H9 (cell line): ENCODE data around the gene ETF1. TPM values are rescaled to one million over a fixed set of nuclear protein-coding genes. Genes with fewer than 3 reads are reported as not detected.

Experiments used
- DNase-seq: peaks from one replicate; pipeline ENCODE4 v3.0.0-alpha.2; 2017
- H2AFZ ChIP-seq: one replicate; pipeline ENCODE4 v1.6.1; 2013; ENCODE audit warnings: mild to moderate bottlenecking, low read length, control low read depth, moderate library complexity
- H2AK5ac ChIP-seq: 2 replicates; pipeline ENCODE4 v1.6.1; 2013; ENCODE audit warnings: low read length, control low read depth, mixed read lengths; ENCODE audit not compliant: insufficient read length
- H2BK120ac ChIP-seq: one replicate; pipeline ENCODE4 v1.6.1; 2013; ENCODE audit warnings: low read depth, mild to moderate bottlenecking, low read length, control low read depth, inconsistent platforms; ENCODE audit not compliant: poor library complexity, severe bottlenecking
- H2BK12ac ChIP-seq: 2 replicates; pipeline ENCODE4 v1.6.1; 2013; ENCODE audit warnings: low read length, control low read depth, mixed read lengths, low read depth; ENCODE audit not compliant: insufficient read length
- H2BK15ac ChIP-seq: 2 replicates; pipeline ENCODE4 v1.6.1; 2013; ENCODE audit warnings: low read depth, low read length, control low read depth
- H2BK20ac ChIP-seq: one replicate; pipeline ENCODE4 v1.6.1; 2013; ENCODE audit warnings: low read depth, mild to moderate bottlenecking, low read length, control low read depth, inconsistent platforms; ENCODE audit not compliant: poor library complexity, severe bottlenecking
- H2BK5ac ChIP-seq: 2 replicates; pipeline ENCODE4 v1.6.1; 2013; ENCODE audit warnings: low read length, control low read depth, mixed read lengths; ENCODE audit not compliant: insufficient read length
- H3K14ac ChIP-seq: 2 replicates; pipeline ENCODE4 v1.6.1; 2013; ENCODE audit warnings: low read length, control low read depth; ENCODE audit not compliant: insufficient read depth
- H3K18ac ChIP-seq: 2 replicates; pipeline ENCODE4 v1.6.1; 2013; ENCODE audit warnings: low read depth, mild to moderate bottlenecking, mixed read lengths, low read length, control low read depth; ENCODE audit not compliant: insufficient read length
- H3K23ac ChIP-seq: 2 replicates; pipeline ENCODE4 v1.6.1; 2013; ENCODE audit warnings: low read length, control low read depth, mixed read lengths, low read depth; ENCODE audit not compliant: insufficient read length
- H3K23me2 ChIP-seq: 2 replicates; pipeline ENCODE4 v1.6.1; 2013; ENCODE audit warnings: low read depth, mild to moderate bottlenecking, mixed read lengths, low read length, control low read depth; ENCODE audit not compliant: insufficient read length, poor library complexity, severe bottlenecking
- H3K27ac ChIP-seq: 2 replicates; pipeline ENCODE4 v1.5.1; 2013; ENCODE audit warnings: low read length, control low read depth, mixed read lengths, low read depth; ENCODE audit not compliant: insufficient read length
- H3K27me3 ChIP-seq: 2 replicates; pipeline ENCODE4 v1.6.1; 2013; ENCODE audit warnings: low read length, control low read depth, inconsistent platforms; ENCODE audit not compliant: insufficient read depth
- H3K4ac ChIP-seq: 2 replicates; pipeline ENCODE4 v1.6.1; 2013; ENCODE audit warnings: low read depth, mild to moderate bottlenecking, control low read depth, inconsistent platforms, low read length, moderate library complexity
- H3K4me1 ChIP-seq: 2 replicates; pipeline ENCODE4 v1.6.1; 2013; ENCODE audit warnings: low read length, control low read depth, inconsistent platforms; ENCODE audit not compliant: insufficient read depth
- H3K4me2 ChIP-seq: 2 replicates; pipeline ENCODE4 v1.6.1; 2013; ENCODE audit warnings: low read length, control low read depth, mixed read lengths; ENCODE audit not compliant: insufficient read length, insufficient read depth
- H3K56ac ChIP-seq: 2 replicates; pipeline ENCODE4 v1.6.1; 2013; ENCODE audit warnings: low read depth, mild to moderate bottlenecking, mixed read lengths, low read length, control low read depth; ENCODE audit not compliant: insufficient read length
- H3K79me1 ChIP-seq: 2 replicates; pipeline ENCODE4 v1.6.1; 2013; ENCODE audit warnings: low read depth, mild to moderate bottlenecking, moderate library complexity, low read length, control low read depth, inconsistent platforms; ENCODE audit not compliant: insufficient read depth, poor library complexity, severe bottlenecking
- H3K79me2 ChIP-seq: 2 replicates; pipeline ENCODE4 v1.6.1; 2013; ENCODE audit warnings: low read length, control low read depth, inconsistent platforms; ENCODE audit not compliant: insufficient read depth
- H3K9ac ChIP-seq: 2 replicates; pipeline ENCODE4 v1.6.1; 2013; ENCODE audit warnings: low read length, control low read depth, mixed read lengths; ENCODE audit not compliant: insufficient read length; ENCODE audit errors: extremely low read depth
- H3K9me3 ChIP-seq: one replicate; pipeline ENCODE4 v1.6.1; 2013; ENCODE audit warnings: low read depth, low read length, inconsistent platforms; ENCODE audit not compliant: control insufficient read depth
- H3T11ph ChIP-seq: one replicate; pipeline ENCODE4 v1.6.1; 2013; ENCODE audit warnings: mild to moderate bottlenecking, low read length, control low read depth, inconsistent platforms
- H4K20me1 ChIP-seq: one replicate; pipeline ENCODE4 v1.6.1; 2013; ENCODE audit not compliant: control insufficient read depth, insufficient read length, insufficient read depth
- H4K5ac ChIP-seq: 2 replicates; pipeline ENCODE4 v1.6.1; 2013; ENCODE audit warnings: low read depth, mild to moderate bottlenecking, mixed read lengths, low read length, control low read depth; ENCODE audit not compliant: insufficient read length
- H4K8ac ChIP-seq: replicated peaks from 2 replicates; pipeline ENCODE4 v1.6.1; 2013; ENCODE audit warnings: low read length, control low read depth, mixed read lengths, low read depth; ENCODE audit not compliant: insufficient read length
- H4K91ac ChIP-seq: 2 replicates; pipeline ENCODE4 v1.6.1; 2013; ENCODE audit warnings: low read depth, mild to moderate bottlenecking, moderate library complexity, mixed read lengths, low read length, control low read depth; ENCODE audit not compliant: insufficient read length
- H3K27ac Mint-ChIP-seq, 3 experiments: 2 replicates in 2 of 3; 3 replicates in 1 of 3; pipeline ENCODE4 v1.8.0; 2020 to 2021; ENCODE audit warnings: mixed read lengths in 3 of 3, mild to moderate bottlenecking in 1 of 3, moderate library complexity in 1 of 3
- H3K27me3 Mint-ChIP-seq: 2 replicates; pipeline ENCODE4 v1.8.0; 2021; ENCODE audit warnings: low read depth, mild to moderate bottlenecking, moderate library complexity, mixed read lengths
- H3K36me3 Mint-ChIP-seq, 3 experiments: 2 replicates in 2 of 3; 3 replicates in 1 of 3; pipeline ENCODE4 v1.8.0; 2020 to 2021; ENCODE audit warnings: low read depth in 3 of 3, mixed read lengths in 3 of 3; ENCODE audit not compliant: insufficient read depth in 1 of 3
- H3K4me1 Mint-ChIP-seq, 2 experiments: 2 replicates each; pipeline ENCODE4 v1.8.0; 2020; ENCODE audit warnings: mixed read lengths in 2 of 2
- H3K4me3 Mint-ChIP-seq, 2 experiments: 2 replicates in 1 of 2; 3 replicates in 1 of 2; pipeline ENCODE4 v1.8.0; 2020 to 2021; ENCODE audit warnings: mild to moderate bottlenecking in 2 of 2, mixed read lengths in 2 of 2, moderate library complexity in 1 of 2
- H3K9me3 Mint-ChIP-seq, 2 experiments: 2 replicates in 1 of 2; 3 replicates in 1 of 2; pipeline ENCODE4 v1.8.0; 2020; ENCODE audit warnings: mild to moderate bottlenecking in 2 of 2, mixed read lengths in 2 of 2, moderate library complexity in 1 of 2
- CTCF ChIP-seq: fragments of 200-600 bp; sonication (generic); conservative IDR thresholded peaks from 3 replicates; pipeline ENCODE4 v1.8.0; 2021; ENCODE audit warnings: antibody characterized with exemption, mild to moderate bottlenecking
- WGBS: extraction: QIAGEN DNeasy Blood & Tissue Kit; methylation state at CpG from one replicate; pipeline ENCODE4 v1.1.7; 2013; ENCODE audit warnings: missing lambda C conversion rate, low lambda C conversion rate, mixed read lengths; ENCODE audit not compliant: insufficient read length; ENCODE audit errors: extremely low coverage; 5-methylcytosine and 5-hydroxymethylcytosine counted together
- total RNA-seq: library from RNA; stranded (reverse); gene quantifications from 2 replicates; pipeline ENCODE4 v1.2.1, GENCODE V29; 2021

ETF1 gene
- total RNA-seq, 1 experiment from 2014 or later = 175 TPM

GRCh38 chr5:138588013-138588788, 45.2 kb upstream of the ETF1 start:
- Histone ChIP-seq H3K18ac (no peak overlapping the region), H3K23ac (no peak overlapping the region), H4K91ac (no peak overlapping the region), H2BK5ac (no peak overlapping the region), H2AFZ (no peak overlapping the region), H3K27me3 (no peaks in the 10 kb centered on the region), H3K4me2 (no peak overlapping the region), H3K14ac (no peak overlapping the region), H3K23me2 (no peaks in the 10 kb centered on the region), H3K4ac (no peak overlapping the region), H3K4me1 (no peaks in the 10 kb centered on the region), H4K20me1 (no peaks in the 10 kb centered on the region), H3K79me2 (no peaks in the 10 kb centered on the region), H2AK5ac (no peak overlapping the region), H3K56ac (no peak overlapping the region), H3T11ph (no peak overlapping the region), H2BK12ac (no peak overlapping the region), H3K9me3 (no peaks in the 10 kb centered on the region), H3K79me1 (no peaks in the 10 kb centered on the region), H2BK15ac (no peak overlapping the region), H4K8ac (no peak overlapping the region), H3K27ac (no peak overlapping the region), H2BK20ac (no peak overlapping the region), H4K5ac (no peak overlapping the region), H3K9ac (no peak overlapping the region), H2BK120ac (no peak overlapping the region)
- no peaks in the 10 kb centered on the region for H3K27me3 Mint-ChIP-seq
- no peak for TF ChIP-seq CTCF
- no peak for DNase-seq
- WGBS = no CpG with 5 or more reads among the region's 2 CpGs
- H3K36me3 Mint-ChIP-seq = no peaks in the 10 kb centered on the region
- peaks cover 0 to 2% of the 10 kb centered on the region in 2 experiments; a peak in 2 of 4 replicates for H3K4me1 Mint-ChIP-seq
- no peak overlapping the region for H3K27ac Mint-ChIP-seq
- no peak overlapping the region; a peak in 1 of 5 replicates for H3K4me3 Mint-ChIP-seq
- H3K9me3 Mint-ChIP-seq = no peaks in the 10 kb centered on the region
